Measurements from ENCODE around the gene TEAD1. TPM values are rescaled to one million over a fixed set of nuclear protein-coding genes. Genes with fewer than 3 reads are reported as not detected.

The TEAD1 gene
- total RNA-seq, 1 experiment from 2014 or later, result 102 TPM

GRCh38 chr11:12671370-12671769 is 2.9 kb upstream of the TEAD1 start:
- BruUV-seq (replicated peaks), result no TSS peak
- TF ChIP-seq TCF7L2 (IDR thresholded peaks at IDR 0.05; ENCODE audit: low read depth, low read length) (no peak), REST (IDR thresholded peaks at IDR 0.05; ENCODE audit: insufficient read depth in 1 of 2, low read depth in 2 of 2, low read length in 1 of 2) (no peak), SIN3A (IDR thresholded peaks at IDR 0.05; ENCODE audit: borderline replicate concordance, insufficient read depth, low read depth, low read length) (no peak), CTCF (IDR thresholded peaks at IDR 0.05) (no peak), POLR2AphosphoS5 (IDR thresholded peaks at IDR 0.05; ENCODE audit: low read depth, low read length) (no peak)
- Histone ChIP-seq H3K27me3 (ENCODE audit: control insufficient read depth, insufficient read depth, low read length) (no peaks in the 10 kb centered on the region; the same call in 1 of the 2 replicates), H3K36me3 (ENCODE audit: control insufficient read depth, insufficient read depth, low read length) (no peaks in the 10 kb centered on the region; the same call in 1 of the 2 replicates), H3K27ac (ENCODE audit: low read length) (no peak overlapping the region), H3K9me3 (ENCODE audit: control insufficient read depth, insufficient read depth, low read depth, low read length) (no peaks in the 10 kb centered on the region), H3K4me3 (ENCODE audit: low read depth in 2 of 2, low read length in 2 of 2) (no peak overlapping the region), H3K4me1 (ENCODE audit: control insufficient read depth, insufficient read depth, low read length) (peaks cover 5% of the 10 kb centered on the region)
- DNase-seq (ENCODE audit: low read depth, low spot score) (no peak), ATAC-seq (no peak)
- POLR2A ChIA-PET, result no interaction called here
- in situ Hi-C loops (cut with HindIII; ENCODE audit: low pct_unique_long_range_greater_than_20kb, low sequenced_read_pairs) (no loop called here), intact Hi-C loops (cut with micrococcal nuclease; ENCODE audit: unreplicated experiment) (loop anchor here (10.0 kb wide), 1 partner anchor 257 kb away; no protein-coding TSS in a partner anchor)
- CTCF ChIA-PET, result interaction anchor here (0.6 kb wide), 1 partner anchor 107 kb away, joined by 10 read pairs; no protein-coding TSS in a partner anchor

DNA sequence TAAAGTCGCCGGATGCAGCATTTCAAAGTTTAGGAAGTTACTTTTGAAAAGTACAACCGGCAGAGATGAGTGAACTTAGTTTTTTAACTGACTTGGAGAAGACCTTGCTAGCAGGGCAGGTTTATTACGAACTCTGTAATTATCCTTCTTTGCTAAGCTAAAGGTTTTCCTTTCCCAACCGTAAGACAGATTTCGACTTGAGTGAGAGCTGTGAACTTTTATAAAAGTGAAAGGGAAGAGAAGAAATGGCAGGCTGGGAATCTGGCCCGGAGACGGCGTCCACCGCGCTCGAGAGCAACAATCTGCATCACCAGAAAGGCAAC is 659 bp upstream of the TEAD1 start:
- TF ChIP-seq TCF7L2 (IDR thresholded peaks at IDR 0.05; ENCODE audit: low read depth, low read length) (no peak), SIN3A (IDR thresholded peaks at IDR 0.05; ENCODE audit: borderline replicate concordance, insufficient read depth, low read depth, low read length) (no peak), CTCF (IDR thresholded peaks at IDR 0.05) (no peak), REST (IDR thresholded peaks at IDR 0.05; ENCODE audit: insufficient read depth in 1 of 2, low read depth in 2 of 2, low read length in 1 of 2) (no peak), POLR2AphosphoS5 (IDR thresholded peaks at IDR 0.05; ENCODE audit: low read depth, low read length) (no peak)
- Histone ChIP-seq H3K27ac (ENCODE audit: low read length) (peak overlapping the region; percentile 85), H3K27me3 (ENCODE audit: control insufficient read depth, insufficient read depth, low read length) (no peaks in the 10 kb centered on the region), H3K36me3 (ENCODE audit: control insufficient read depth, insufficient read depth, low read length) (no peaks in the 10 kb centered on the region; the same call in none of the 2 replicates), H3K4me1 (ENCODE audit: control insufficient read depth, insufficient read depth, low read length) (peaks cover 26% of the 10 kb centered on the region), H3K9me3 (ENCODE audit: control insufficient read depth, insufficient read depth, low read depth, low read length) (no peaks in the 10 kb centered on the region), H3K4me3 (ENCODE audit: low read depth in 2 of 2, low read length in 2 of 2) (peak overlapping the region; percentile 74 to 82)
- in situ Hi-C loops (cut with HindIII; ENCODE audit: low pct_unique_long_range_greater_than_20kb, low sequenced_read_pairs) (no loop called here), intact Hi-C loops (cut with micrococcal nuclease; ENCODE audit: unreplicated experiment) (loop anchor here (10.0 kb wide), 1 partner anchor 259 kb away; no protein-coding TSS in a partner anchor)
- DNase-seq (ENCODE audit: low read depth, low spot score), result no peak
- POLR2A ChIA-PET, result interaction anchor here (0.5 to 0.7 kb wide), 2 partner anchors 23 to 210 kb away, joined by 3 read pairs; no protein-coding TSS in a partner anchor
- CTCF ChIA-PET, result no interaction called here
- no TSS peak for BruUV-seq (replicated peaks)
- peak; percentile 24 for ATAC-seq
